GM19467 (cell line): Measurements from ENCODE around the gene SRM.
A peak's percentile ranks its signal among the peaks of the same experiment; 100 is the strongest.
"Not testable (repeated sequence)": the region's sequence is repeated elsewhere in the genome, so short reads cannot be mapped to it uniquely, and the experiment has no call there.

Experiments
- ATAC-seq: cut with Tn5 transposase; IDR thresholded peaks from one replicate; pipeline ENCODE4 v1.9.1; 2021; ENCODE audit warnings: mild to moderate bottlenecking, moderate library complexity; ENCODE audit not compliant: unreplicated experiment

SRM gene

GRCh38 chr1:11059968-11060830 is at the start of gene SRM:
SRM (minus strand) TSS chr1:11060018; CDS start chr1:11059943, 75 bp downstream.
- peak; percentile 91 for ATAC-seq

DNA sequence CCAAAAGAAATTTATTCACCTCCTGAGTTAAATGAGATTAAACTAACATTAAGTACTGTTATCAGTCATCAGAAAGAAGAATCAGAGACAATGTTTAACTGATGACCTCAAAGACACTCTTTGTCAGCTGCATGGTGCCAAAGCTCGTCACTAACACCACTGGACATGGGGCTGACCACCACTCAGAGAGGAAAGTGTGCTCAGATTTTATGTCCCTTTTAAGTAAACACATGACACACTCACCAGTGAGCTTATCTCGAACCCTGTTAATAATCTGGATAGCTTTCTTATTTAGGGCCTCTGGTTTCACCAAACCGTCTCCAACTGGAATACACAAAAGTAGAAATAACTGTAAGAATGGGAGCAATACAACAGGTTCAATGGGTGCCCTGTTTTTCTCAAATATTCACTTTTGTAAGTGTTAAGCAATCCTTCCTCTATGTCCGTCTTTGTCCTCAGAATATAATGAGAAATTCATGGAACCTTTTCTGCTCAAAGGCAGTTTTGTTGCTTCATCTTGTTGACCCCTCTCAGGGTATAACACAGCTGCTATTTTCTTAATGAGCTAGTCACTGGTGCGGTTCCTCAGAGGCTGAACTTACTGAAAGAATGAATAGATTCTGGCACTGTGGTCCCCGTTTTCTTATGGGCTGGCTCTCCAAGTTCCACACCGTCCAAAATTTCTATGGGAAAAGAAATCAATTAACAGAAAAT is 49.4 kb upstream of the SRM start:
- ATAC-seq, result no peak

GRCh38 chr1:11107599-11107998 is 47.8 kb upstream of the SRM start:
- no peak for ATAC-seq

- ATAC-seq, result no peak
These were observed 45.8 kb upstream of the SRM start for GRCh38 chr1:11105586-11105985.

DNA sequence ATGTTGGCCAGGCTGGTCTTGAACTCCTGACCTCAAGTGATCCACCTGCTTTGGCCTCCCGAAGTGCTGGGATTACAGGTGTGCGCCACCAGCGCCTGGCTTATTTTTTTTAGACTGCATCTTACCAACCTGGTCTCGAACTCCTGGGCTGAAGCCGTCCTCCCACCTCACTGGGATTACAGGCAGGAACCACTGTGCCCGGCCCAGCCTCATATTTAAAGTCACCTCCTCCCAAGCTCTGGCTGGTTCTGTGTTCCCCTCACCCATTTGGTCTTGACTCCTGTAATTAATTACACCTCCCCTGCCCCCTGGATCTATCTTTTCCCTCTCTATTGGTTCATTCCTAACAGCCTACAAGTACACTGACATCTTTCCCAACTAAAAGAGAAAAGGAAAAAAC is 41.5 kb upstream of the SRM start:
- no peak for ATAC-seq

- ATAC-seq, result not testable (repeated sequence)
These were observed 41.0 kb upstream of the SRM start for GRCh38 chr1:11100806-11101205.

DNA sequence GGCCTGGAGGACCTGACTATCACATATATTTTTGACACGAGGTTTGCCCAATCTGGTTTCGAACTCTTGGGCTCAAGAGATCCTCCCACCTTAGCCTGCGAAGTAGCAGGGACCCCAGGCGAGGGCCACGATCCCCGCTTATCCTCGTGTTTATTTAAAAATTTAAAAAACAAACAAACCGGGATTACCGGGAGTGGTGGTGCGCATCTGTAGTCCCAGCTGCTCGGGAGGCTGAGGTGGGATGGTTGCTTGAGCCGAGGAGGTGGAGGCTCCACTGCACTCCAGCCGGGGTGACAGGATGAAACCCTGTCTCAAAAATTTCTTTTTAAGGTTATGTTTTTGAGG is 40.3 kb upstream of the SRM start:
- no peak for ATAC-seq

GRCh38 chr1:11099310-11100148 is 39.7 kb upstream of the SRM start, which contains the start of gene EXOSC10:
EXOSC10 (minus strand) TSS chr1:11099869; CDS start chr1:11099831, 38 bp downstream.
- ATAC-seq, result peak; percentile 85

- no peak for ATAC-seq
These were observed 39.1 kb upstream of the SRM start for GRCh38 chr1:11098931-11099309.

DNA sequence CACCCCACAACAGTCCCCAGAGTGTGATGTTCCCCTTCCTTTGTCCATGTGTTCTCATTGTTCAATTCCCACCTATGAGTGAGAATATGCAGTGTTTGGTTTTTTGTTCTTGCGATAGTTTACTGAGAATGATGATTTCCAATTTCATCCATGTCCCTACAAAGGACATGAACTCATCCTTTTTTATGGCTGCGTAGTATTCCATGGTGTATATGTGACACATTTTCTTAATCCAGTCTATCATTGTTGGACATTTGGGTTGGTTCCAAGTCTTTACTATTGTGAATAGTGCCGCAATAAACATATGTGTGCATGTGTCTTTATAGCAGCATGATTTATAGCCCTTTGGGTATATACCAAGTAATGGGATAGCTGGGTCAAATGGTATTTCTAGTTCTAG is 24.0 kb upstream of the SRM start:
- not testable (repeated sequence) for ATAC-seq

GRCh38 chr1:11080931-11081330 is 21.1 kb upstream of the SRM start:
- no peak for ATAC-seq

DNA sequence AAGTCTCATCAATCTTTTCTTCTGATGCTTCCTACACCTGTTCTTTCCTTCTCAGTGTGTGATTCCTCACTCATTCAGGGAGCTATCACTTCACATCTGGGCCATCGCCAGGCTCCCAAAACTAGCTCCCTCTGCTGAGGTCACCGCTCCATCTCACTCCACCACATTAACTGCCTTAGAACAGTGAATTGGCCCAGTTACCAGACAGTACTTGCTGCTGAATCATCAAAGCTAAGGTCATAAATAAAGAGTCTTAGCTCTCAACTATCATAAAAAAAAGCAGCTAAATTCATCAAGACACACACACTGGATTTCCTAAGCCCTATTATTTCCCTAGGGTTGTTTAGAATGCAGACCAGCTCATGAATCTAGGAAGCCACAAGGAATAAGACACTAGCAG is 18.8 kb upstream of the SRM start:
- ATAC-seq, result no peak

GRCh38 chr1:11073398-11073797 is 13.6 kb upstream of the SRM start:
- not testable (repeated sequence) for ATAC-seq

- ATAC-seq, result no peak
These were observed 12.5 kb upstream of the SRM start for GRCh38 chr1:11072216-11072917.

GRCh38 chr1:11071463-11072215 is 11.8 kb upstream of the SRM start:
- ATAC-seq, result no peak

DNA sequence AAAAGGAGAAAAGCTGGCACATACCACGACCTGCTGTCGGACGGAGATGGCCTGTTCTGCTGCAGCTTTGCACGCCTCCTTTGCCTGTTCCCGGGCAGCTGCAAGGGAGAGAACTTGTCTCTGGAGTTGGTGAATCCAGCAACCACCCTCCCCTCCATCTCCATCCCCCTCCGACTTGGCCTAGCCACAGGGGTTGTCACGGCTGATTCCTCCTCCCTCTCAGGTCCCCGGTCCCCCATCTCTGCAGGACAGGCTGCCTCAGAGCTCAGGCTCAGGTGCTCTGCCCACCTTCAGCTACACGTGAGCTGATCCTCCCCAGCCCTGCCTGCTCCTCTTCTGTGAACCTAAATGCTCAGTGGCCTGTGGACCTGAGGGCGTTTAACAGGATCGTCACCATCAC is 11.1 kb upstream of the SRM start:
- no peak for ATAC-seq

DNA sequence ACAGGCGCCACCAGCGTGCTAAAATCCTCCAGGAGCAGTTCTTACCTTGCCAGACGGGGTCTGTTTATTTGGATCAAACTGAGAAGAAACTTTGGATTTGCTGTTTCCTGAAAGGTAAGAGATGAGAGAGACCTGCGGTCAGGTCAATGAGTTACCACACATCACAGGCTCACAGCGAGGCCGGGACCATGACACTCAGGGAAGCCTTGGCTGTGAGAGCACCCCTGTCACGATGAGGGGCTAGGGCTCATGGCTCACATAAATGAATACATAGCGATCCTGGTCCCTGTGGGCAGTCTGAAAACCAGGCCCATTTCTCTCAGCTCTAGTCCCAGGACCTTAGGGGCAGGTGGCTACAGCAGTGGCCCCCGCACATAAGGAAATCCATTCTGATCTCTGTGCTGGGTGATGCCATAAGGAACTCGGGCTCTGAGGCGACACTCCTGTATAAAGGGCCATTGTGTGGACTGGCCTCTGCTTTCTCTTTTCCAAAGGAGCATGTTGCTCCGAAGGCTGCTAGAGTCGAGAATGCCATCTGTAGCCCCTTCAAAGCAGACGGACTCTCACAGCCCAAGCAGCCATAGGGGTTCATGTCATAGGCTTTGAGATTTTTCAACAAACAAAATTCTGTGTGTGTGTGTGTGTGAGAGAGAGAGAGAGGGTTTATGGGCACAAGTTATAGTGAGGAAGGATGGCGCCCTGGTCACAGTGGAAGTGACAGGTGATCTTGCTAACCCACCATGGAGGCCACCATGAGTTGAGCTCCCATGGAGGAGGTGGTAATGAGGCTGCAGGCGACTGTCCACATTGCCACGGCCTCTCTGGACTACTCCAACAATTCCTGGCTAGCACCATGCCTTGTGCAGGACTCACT is 9.0 kb upstream of the SRM start:
- no peak for ATAC-seq

DNA sequence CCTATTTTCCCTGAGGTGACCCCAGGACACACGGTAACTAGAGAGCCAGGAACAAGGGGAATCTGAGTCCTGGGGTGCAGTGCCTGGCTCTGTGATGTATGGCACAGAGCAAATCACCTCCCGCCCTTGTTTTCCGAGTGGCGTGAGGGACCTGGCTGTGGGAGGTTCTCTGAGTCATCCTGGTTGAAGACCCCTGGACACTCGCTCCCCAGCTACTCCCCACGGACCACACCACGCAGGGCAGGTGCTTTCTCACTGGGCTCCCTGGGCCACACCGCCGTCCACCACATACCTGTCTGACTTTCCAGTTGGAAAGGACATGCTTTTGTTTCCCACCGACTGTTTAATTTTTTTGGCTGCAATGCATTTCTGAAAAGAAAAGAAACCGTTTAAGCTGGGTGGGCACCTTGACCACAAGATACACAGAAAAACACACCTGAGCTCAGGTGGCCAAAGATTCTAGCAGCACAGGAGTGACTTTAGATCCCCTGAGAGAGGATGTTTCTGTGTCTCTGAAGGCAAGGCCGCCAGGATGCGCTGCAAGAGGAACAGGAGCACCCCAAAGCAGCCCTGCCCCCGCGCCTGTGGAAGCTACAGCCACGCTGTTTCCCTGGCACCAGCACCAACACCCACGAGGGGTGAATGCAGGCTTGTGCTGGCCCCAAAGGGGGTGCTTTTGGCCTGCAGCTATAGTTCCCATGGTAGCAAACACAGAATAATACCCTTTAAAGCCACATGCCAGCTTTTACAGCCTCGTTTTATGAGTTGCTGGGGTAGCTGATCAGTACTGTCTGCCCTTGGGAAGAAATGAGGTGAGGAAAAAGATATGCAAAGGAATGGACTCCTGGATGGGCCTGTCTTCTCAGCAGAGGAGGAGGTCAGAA is 8.1 kb upstream of the SRM start:
- no peak for ATAC-seq
